Omental fat pad (tissue), 4 donors: ENCODE measurements around the gene INPP5A. TPM values are rescaled to one million over a fixed set of nuclear protein-coding genes. Genes with fewer than 3 reads are reported as not detected.

Experiments used
- ATAC-seq: fragments of 150-250 bp; one replicate; pipeline ENCODE4 v1.9.1; 2016; ENCODE audit warnings: mild to moderate bottlenecking, moderate library complexity; ENCODE audit not compliant: low FRiP score
- DNase-seq: peaks from one replicate; pipeline ENCODE4 v3.0.0-alpha.2; 2019; ENCODE audit warnings: low spot score
- total RNA-seq, 4 donors: library from RNA; depleted of rRNA; stranded (reverse); fragments of >200 nt; gene quantifications; one replicate each; pipeline ENCODE4 v1.1.0, GENCODE V29; 2016
- TF ChIP-seq, protein P1 (sequence below), 3 donors: fragments of 450-650 bp; IDR thresholded peaks; one replicate each; pipeline ENCODE4 v1.5.1; 2016 to 2017; ENCODE audit warnings: antibody characterized with exemption in 3 of 3, mild to moderate bottlenecking in 3 of 3, moderate library complexity in 2 of 3

Gene INPP5A
- total RNA-seq, 4 donors from 2014 or later = 34.1 to 49.3 (median 43.3) TPM

DNA sequence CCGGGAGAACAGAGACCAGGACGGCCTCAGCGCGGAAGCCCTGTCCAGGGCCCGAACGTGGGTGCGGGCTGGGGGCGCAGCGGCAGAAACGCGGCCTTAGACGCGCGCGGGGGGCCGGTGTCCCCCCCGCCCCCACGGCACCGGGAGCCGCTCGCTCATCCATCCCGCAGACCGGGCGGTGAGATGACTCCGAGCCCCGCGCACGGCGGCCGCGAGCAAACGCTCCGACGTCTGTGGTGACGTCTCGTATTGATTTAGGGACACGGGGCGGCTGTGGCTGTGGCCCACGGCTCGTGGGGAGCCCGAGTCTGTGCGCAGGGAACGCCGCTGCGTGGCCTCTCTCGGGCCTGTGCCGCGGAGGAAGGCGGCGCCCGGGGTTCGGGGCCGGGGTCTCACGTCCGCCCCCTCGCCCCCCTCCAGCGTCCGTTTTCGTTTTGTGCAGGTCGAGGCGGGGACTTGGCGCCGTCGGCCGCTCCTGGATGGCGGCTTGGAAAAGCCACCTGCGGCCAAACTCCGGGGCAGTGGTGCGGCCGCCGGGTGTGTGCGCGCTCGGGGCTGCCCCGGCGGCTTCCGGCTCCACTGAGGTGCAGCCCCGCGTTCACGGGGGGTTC, 249.4 kb downstream of the INPP5A start:
- TF ChIP-seq, protein P1, sequence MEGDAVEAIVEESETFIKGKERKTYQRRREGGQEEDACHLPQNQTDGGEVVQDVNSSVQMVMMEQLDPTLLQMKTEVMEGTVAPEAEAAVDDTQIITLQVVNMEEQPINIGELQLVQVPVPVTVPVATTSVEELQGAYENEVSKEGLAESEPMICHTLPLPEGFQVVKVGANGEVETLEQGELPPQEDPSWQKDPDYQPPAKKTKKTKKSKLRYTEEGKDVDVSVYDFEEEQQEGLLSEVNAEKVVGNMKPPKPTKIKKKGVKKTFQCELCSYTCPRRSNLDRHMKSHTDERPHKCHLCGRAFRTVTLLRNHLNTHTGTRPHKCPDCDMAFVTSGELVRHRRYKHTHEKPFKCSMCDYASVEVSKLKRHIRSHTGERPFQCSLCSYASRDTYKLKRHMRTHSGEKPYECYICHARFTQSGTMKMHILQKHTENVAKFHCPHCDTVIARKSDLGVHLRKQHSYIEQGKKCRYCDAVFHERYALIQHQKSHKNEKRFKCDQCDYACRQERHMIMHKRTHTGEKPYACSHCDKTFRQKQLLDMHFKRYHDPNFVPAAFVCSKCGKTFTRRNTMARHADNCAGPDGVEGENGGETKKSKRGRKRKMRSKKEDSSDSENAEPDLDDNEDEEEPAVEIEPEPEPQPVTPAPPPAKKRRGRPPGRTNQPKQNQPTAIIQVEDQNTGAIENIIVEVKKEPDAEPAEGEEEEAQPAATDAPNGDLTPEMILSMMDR (IDR thresholded peaks at IDR 0.05) = no peak
- DNase-seq (no peak), ATAC-seq (no peak)

DNA sequence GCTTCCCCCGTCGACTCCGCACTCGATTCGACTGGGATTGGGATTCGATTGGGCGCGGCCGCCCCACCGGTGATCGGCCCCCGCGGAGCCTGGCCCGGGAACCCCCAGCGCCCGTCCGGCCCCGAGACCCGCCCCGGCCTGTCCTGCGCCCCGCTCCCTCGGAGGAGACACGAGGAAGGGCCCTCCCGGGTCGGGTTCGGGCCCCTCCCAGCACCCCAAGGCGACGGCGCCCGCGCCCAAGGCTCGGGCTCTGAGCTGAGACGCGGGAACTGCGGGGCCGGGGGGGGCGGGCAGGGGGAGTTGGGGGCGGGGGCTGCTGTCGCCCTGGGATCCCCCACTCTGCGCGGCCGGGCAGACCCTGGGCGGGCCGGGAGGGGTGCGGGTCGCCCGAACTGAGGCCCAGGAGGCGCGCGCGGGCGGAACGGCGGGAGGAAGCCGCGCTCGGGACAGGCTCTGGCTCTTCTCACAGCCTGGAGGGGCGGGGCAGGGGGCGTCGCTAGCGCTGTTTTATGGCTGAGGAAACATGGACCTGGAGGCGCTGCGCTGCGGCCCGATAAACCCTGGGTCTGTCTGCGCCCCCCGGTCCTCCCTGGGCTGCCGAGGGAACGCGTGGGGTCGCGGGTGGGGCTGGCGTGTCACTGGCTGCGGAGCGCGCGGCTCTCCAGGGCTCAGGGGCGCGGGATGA, 250.1 kb downstream of the INPP5A start:
- TF ChIP-seq, protein P1 (IDR thresholded peaks at IDR 0.05) = no peak
- DNase-seq (no peak), ATAC-seq (no peak)

GRCh38 chr10:132788180-132788830, 250.7 kb downstream of the INPP5A start:
- no peak for ATAC-seq
- no peak for DNase-seq
- TF ChIP-seq, protein P1 (IDR thresholded peaks at IDR 0.05) = no peak

GRCh38 chr10:132788831-132789219, 251.2 kb downstream of the INPP5A start:
- DNase-seq (no peak), ATAC-seq (no peak)
- TF ChIP-seq, protein P1 (IDR thresholded peaks at IDR 0.05) = no peak

DNA sequence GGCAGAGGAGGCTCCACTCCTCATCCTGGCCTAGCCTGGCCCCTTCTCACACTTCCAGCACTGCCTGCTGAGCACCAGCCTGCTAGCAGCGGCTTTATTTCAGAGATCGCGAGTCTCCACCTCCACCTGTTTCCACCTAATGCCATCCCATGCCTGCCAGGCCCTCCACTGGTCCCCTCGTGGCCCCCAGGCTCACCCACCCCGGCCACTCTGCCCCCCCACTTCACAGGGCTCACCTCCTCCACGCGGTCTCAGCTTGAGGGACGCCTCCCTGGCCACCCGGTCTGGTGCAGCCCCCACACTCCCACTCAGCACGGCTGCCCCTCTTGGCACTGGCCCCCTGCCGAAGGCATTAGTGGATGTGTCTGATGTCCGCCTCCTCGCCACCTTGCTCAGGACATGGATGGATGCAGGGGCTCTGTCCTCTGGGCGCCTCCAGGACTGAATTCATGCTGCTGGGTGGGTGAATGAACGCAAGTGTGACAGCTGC, 252.1 kb downstream of the INPP5A start:
- TF ChIP-seq, protein P1 (IDR thresholded peaks at IDR 0.05) = no peak

DNA sequence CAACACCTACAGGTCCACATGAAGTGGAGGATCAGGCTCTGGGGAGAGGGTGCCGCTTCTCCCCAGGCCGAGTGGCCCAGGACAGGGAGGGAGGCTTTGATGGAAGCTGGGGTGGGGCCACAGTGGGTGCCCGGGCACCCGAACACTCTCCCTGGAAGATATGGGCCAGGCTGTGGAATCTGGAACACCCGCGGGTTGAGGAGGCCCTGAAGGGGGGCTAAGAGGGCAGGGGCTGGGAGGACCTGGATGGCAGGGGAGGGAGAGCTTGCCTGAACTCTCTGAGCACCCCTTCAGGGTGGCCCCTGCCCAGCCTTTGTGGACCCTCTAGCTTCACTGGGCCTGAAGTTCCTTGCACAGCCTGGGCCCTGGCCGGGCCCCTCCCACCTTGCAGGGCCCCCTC, 252.9 kb downstream of the INPP5A start:
- ATAC-seq = no peak
- TF ChIP-seq, protein P1 (IDR thresholded peaks at IDR 0.05) = no peak

More for the DNA sequence above, 252.1 kb downstream of the INPP5A start:
- no peak for DNase-seq
- ATAC-seq = no peak

More for the DNA sequence above, 252.9 kb downstream of the INPP5A start:
- no peak for DNase-seq
